ENCODE measurements around the gene KLHDC8A.

DNA sequence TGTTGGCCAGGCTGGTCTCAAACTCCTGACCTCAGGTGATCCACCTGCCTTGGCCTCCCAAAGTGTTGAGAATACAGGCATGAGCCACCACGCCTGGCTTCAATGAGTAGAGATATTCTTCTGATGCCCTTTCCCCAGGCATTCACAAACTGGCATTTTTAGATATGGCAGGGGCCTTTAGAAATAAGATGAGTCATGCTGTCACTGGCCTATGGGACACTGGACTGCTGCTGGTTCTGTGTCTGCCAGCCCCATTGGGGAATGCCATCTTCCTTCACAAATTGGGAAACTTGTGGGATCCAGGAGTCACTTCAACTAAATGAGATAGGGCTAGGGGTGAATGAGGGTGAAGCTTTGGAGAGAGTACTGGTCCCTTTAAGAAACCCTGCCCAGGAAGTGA, 16.0 kb downstream of the KLHDC8A start:
- no peak for TF ChIP-seq EZH2 (IDR thresholded peaks at IDR 0.05; ENCODE audit: low read length)
- TF ChIP-seq, protein P1, sequence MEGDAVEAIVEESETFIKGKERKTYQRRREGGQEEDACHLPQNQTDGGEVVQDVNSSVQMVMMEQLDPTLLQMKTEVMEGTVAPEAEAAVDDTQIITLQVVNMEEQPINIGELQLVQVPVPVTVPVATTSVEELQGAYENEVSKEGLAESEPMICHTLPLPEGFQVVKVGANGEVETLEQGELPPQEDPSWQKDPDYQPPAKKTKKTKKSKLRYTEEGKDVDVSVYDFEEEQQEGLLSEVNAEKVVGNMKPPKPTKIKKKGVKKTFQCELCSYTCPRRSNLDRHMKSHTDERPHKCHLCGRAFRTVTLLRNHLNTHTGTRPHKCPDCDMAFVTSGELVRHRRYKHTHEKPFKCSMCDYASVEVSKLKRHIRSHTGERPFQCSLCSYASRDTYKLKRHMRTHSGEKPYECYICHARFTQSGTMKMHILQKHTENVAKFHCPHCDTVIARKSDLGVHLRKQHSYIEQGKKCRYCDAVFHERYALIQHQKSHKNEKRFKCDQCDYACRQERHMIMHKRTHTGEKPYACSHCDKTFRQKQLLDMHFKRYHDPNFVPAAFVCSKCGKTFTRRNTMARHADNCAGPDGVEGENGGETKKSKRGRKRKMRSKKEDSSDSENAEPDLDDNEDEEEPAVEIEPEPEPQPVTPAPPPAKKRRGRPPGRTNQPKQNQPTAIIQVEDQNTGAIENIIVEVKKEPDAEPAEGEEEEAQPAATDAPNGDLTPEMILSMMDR (optimal IDR thresholded peaks at IDR 0.05 in 1 of 3, IDR thresholded peaks at IDR 0.05 in 1 of 3, conservative IDR thresholded peaks at IDR 0.05 in 1 of 3; ENCODE audit: extremely low read depth in 1 of 3, insufficient read depth in 2 of 3, low read length in 3 of 3), result no peak

Data from keratinocyte (primary cell).